ENCODE measurements around the gene WDR82. TPM values are rescaled to one million over a fixed set of nuclear protein-coding genes. Genes with fewer than 3 reads are reported as not detected.

WDR82 gene
- total RNA-seq, 3 donors from 2014 or later (not counting 1 experiment from before 2014, with no cell fraction given), result 108 to 131 (median 109) TPM

DNA sequence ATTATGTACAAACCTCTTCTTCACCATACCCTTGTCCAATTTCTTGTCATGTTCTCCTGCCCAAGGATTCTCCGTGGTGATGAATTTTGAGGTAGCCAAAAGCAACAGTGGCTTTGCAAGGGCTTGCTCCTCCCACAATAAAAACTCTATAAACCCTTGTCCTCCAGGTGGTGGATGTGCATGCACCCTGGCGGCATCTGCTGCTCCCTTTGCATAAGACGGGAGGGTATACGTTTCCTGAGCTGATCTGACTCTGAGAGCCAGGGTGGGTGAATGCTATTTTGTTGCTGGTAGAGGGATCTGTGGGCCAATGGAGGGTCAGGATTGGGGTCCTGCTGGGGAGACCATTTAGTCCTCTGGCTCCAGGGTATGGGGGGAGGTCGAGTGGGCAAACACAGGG is 43.0 kb upstream of the WDR82 start:
- no peak overlapping the region for H3K27ac Mint-ChIP-seq
- intact Hi-C loops (cut with micrococcal nuclease), result no loop called here
- no peaks in the 10 kb centered on the region for H3K36me3 Mint-ChIP-seq
- no peak for TF ChIP-seq CTCF (IDR thresholded peaks at IDR 0.05)
- no peaks in the 10 kb centered on the region for H3K27me3 ChIP-seq (ENCODE audit: control insufficient read depth, insufficient read depth, low read length)
- DNase-seq (no peak), ATAC-seq (no peak)
- H3K9me3 ChIP-seq (ENCODE audit: control insufficient read depth, insufficient read depth, low read length), result no peaks in the 10 kb centered on the region
- H3K36me3 ChIP-seq (ENCODE audit: control insufficient read depth, insufficient read depth, low read length), result no peaks in the 10 kb centered on the region
- H3K27ac ChIP-seq (ENCODE audit: low read length), result no peak overlapping the region
- 88% methylated on average over 5 of the region's 5 CpGs for WGBS (ENCODE audit: insufficient coverage)
- H3K4me3 Mint-ChIP-seq, result no peak overlapping the region
- peaks cover 15% of the 10 kb centered on the region for H3K4me1 ChIP-seq (ENCODE audit: control insufficient read depth, insufficient read depth, low read length)
- H3K4me3 ChIP-seq (ENCODE audit: low read length), result no peak overlapping the region
- no peaks in the 10 kb centered on the region for H3K27me3 Mint-ChIP-seq (ENCODE audit: low read depth in 2 of 2)
- H3K9me3 Mint-ChIP-seq, result no peaks in the 10 kb centered on the region
- peaks cover 14 to 25% of the 10 kb centered on the region in 2 donors for H3K4me1 Mint-ChIP-seq

- intact Hi-C loops (cut with micrococcal nuclease), result no loop called here
- Mint-ChIP-seq H3K27me3 (ENCODE audit: low read depth in 2 of 2) (no peaks in the 10 kb centered on the region), H3K4me3 (no peak overlapping the region), H3K36me3 (no peaks in the 10 kb centered on the region), H3K4me1 (peaks cover 18 to 29% of the 10 kb centered on the region in 2 donors), H3K27ac (no peak overlapping the region), H3K9me3 (no peaks in the 10 kb centered on the region)
- WGBS (ENCODE audit: insufficient coverage), result 95% methylated on average over 10 of the region's 10 CpGs
- no peak overlapping the region for H3K4me3 ChIP-seq (ENCODE audit: low read length)
- TF ChIP-seq CTCF (IDR thresholded peaks at IDR 0.05), result no peak
- no peak overlapping the region for H3K27ac ChIP-seq (ENCODE audit: low read length)
- ATAC-seq (no peak), DNase-seq (no peak)
- H3K27me3 ChIP-seq (ENCODE audit: control insufficient read depth, insufficient read depth, low read length), result no peaks in the 10 kb centered on the region
- no peaks in the 10 kb centered on the region for H3K9me3 ChIP-seq (ENCODE audit: control insufficient read depth, insufficient read depth, low read length)
- H3K36me3 ChIP-seq (ENCODE audit: control insufficient read depth, insufficient read depth, low read length), result peaks cover 3% of the 10 kb centered on the region
- peaks cover 15% of the 10 kb centered on the region for H3K4me1 ChIP-seq (ENCODE audit: control insufficient read depth, insufficient read depth, low read length)
Observed at GRCh38 chr3:52319921-52320595, 41.6 kb upstream of the WDR82 start.

DNA sequence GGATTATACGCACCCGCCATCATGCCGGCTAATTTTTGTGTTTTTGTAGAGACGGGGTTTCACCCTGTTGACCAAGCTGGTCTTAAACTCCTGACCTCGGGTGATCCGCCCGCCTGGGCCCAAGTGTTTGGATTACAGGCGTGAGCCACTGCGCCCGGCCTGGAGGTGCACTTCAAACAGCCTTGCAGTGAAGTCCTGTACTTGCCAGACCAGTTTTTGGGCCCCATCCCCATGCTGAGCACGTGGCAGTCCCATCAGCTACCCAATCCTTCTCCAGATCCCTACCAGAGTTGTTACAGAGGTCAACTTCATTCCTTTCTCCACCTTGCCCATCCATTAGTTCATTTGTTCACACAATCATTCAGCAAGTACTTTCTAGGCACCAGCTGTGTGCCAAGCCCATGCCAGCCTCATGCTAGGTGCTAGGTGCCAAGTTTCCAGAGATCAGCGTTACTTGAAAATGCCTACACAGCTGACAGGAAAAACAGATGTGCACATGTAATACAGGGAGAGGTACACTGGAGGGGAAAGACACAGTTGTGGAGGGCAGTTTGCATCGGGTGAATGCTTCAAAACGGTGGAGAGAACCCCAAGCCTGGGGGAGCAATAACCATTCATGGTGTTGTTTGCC is 39.9 kb upstream of the WDR82 start:
- Histone ChIP-seq H3K27me3 (ENCODE audit: control insufficient read depth, insufficient read depth, low read length) (no peaks in the 10 kb centered on the region), H3K27ac (ENCODE audit: low read length) (no peak overlapping the region), H3K4me1 (ENCODE audit: control insufficient read depth, insufficient read depth, low read length) (peaks cover 29% of the 10 kb centered on the region), H3K36me3 (ENCODE audit: control insufficient read depth, insufficient read depth, low read length) (peaks cover 3% of the 10 kb centered on the region), H3K9me3 (ENCODE audit: control insufficient read depth, insufficient read depth, low read length) (no peaks in the 10 kb centered on the region), H3K4me3 (ENCODE audit: low read length) (no peak overlapping the region)
- 91% methylated on average over 14 of the region's 14 CpGs for WGBS (ENCODE audit: insufficient coverage)
- ATAC-seq, result no peak
- H3K27me3 Mint-ChIP-seq (ENCODE audit: low read depth in 2 of 2), result no peaks in the 10 kb centered on the region
- H3K4me1 Mint-ChIP-seq, result peaks cover 18 to 34% of the 10 kb centered on the region in 2 donors
- H3K36me3 Mint-ChIP-seq, result no peaks in the 10 kb centered on the region
- H3K27ac Mint-ChIP-seq, result peak overlapping the region in 1 of 2 donors; percentile 87
- no peak for TF ChIP-seq CTCF (IDR thresholded peaks at IDR 0.05)
- no peak for DNase-seq
- intact Hi-C loops (cut with micrococcal nuclease), result no loop called here
- peak overlapping the region; percentile 21 for H3K4me3 Mint-ChIP-seq
- no peaks in the 10 kb centered on the region for H3K9me3 Mint-ChIP-seq

Data from natural killer cell (primary cell).